ENCODE data around the gene OLIG1.

OLIG1 gene

GRCh38 chr21:33069994-33070743 lies at the start of gene OLIG1:
OLIG1 (plus strand) TSS chr21:33070141; CDS start chr21:33070247, 106 bp downstream.
- in situ Hi-C loops (cut with MboI; ENCODE audit: low sequenced_read_pairs): no loop called here

GRCh38 chr21:33020558-33021100 lies 49.3 kb upstream of the OLIG1 start:
- in situ Hi-C loops (cut with MboI; ENCODE audit: low sequenced_read_pairs): no loop called here

- in situ Hi-C loops (cut with MboI; ENCODE audit: low sequenced_read_pairs): no loop called here
Observed at GRCh38 chr21:33021150-33021549, 48.8 kb upstream of the OLIG1 start.

- in situ Hi-C loops (cut with MboI; ENCODE audit: low sequenced_read_pairs): no loop called here
Observed at GRCh38 chr21:33021667-33022066, 48.3 kb upstream of the OLIG1 start.

- in situ Hi-C loops (cut with MboI; ENCODE audit: low sequenced_read_pairs): no loop called here
Observed at GRCh38 chr21:33022489-33022827, 47.5 kb upstream of the OLIG1 start.

- in situ Hi-C loops (cut with MboI; ENCODE audit: low sequenced_read_pairs): no loop called here
Observed at GRCh38 chr21:33022828-33023573, 46.9 kb upstream of the OLIG1 start.

- in situ Hi-C loops (cut with MboI; ENCODE audit: low sequenced_read_pairs): no loop called here
Observed at GRCh38 chr21:33023574-33024200, 46.3 kb upstream of the OLIG1 start.

- in situ Hi-C loops (cut with MboI; ENCODE audit: low sequenced_read_pairs): no loop called here
Observed at GRCh38 chr21:33024201-33025103, 45.5 kb upstream of the OLIG1 start.

GRCh38 chr21:33025106-33025488 lies 44.8 kb upstream of the OLIG1 start:
- in situ Hi-C loops (cut with MboI; ENCODE audit: low sequenced_read_pairs): no loop called here

GRCh38 chr21:33025489-33026442 lies 44.2 kb upstream of the OLIG1 start, which contains the start of gene OLIG2:
OLIG2 (plus strand) TSS chr21:33025935; CDS start chr21:33026863, 928 bp downstream.
- in situ Hi-C loops (cut with MboI; ENCODE audit: low sequenced_read_pairs): no loop called here

- in situ Hi-C loops (cut with MboI; ENCODE audit: low sequenced_read_pairs): no loop called here
Observed at GRCh38 chr21:33026443-33026858, 43.5 kb upstream of the OLIG1 start.

GRCh38 chr21:33026878-33027400 lies 43.0 kb upstream of the OLIG1 start:
- in situ Hi-C loops (cut with MboI; ENCODE audit: low sequenced_read_pairs): no loop called here

- in situ Hi-C loops (cut with MboI; ENCODE audit: low sequenced_read_pairs): no loop called here
Observed at GRCh38 chr21:33027401-33028286, 42.3 kb upstream of the OLIG1 start.

GRCh38 chr21:33028287-33028670 lies 41.7 kb upstream of the OLIG1 start:
- in situ Hi-C loops (cut with MboI; ENCODE audit: low sequenced_read_pairs): no loop called here

- in situ Hi-C loops (cut with MboI; ENCODE audit: low sequenced_read_pairs): no loop called here
Observed at GRCh38 chr21:33028773-33029384, 41.1 kb upstream of the OLIG1 start.

GRCh38 chr21:33029385-33029921 lies 40.5 kb upstream of the OLIG1 start:
- in situ Hi-C loops (cut with MboI; ENCODE audit: low sequenced_read_pairs): no loop called here

- in situ Hi-C loops (cut with MboI; ENCODE audit: low sequenced_read_pairs): no loop called here
Observed at GRCh38 chr21:33029975-33030461, 39.9 kb upstream of the OLIG1 start.
